ENCODE data around the gene TRERF1. TPM values are rescaled to one million over a fixed set of nuclear protein-coding genes. Genes with fewer than 3 reads are reported as not detected.

Gene TRERF1, protein sequence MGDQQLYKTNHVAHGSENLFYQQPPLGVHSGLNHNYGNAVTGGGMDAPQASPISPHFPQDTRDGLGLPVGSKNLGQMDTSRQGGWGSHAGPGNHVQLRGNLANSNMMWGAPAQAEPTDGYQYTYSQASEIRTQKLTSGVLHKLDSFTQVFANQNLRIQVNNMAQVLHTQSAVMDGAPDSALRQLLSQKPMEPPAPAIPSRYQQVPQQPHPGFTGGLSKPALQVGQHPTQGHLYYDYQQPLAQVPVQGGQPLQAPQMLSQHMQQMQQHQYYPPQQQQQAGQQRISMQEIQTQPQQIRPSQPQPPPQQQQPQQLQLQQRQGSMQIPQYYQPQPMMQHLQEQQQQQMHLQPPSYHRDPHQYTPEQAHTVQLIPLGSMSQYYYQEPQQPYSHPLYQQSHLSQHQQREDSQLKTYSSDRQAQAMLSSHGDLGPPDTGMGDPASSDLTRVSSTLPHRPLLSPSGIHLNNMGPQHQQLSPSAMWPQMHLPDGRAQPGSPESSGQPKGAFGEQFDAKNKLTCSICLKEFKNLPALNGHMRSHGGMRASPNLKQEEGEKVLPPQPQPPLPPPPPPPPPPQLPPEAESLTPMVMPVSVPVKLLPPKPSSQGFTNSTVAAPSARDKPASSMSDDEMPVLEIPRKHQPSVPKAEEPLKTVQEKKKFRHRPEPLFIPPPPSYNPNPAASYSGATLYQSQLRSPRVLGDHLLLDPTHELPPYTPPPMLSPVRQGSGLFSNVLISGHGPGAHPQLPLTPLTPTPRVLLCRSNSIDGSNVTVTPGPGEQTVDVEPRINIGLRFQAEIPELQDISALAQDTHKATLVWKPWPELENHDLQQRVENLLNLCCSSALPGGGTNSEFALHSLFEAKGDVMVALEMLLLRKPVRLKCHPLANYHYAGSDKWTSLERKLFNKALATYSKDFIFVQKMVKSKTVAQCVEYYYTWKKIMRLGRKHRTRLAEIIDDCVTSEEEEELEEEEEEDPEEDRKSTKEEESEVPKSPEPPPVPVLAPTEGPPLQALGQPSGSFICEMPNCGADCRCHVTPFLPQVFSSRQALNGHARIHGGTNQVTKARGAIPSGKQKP (N-terminal part only)
- 1 to 10 TPM; 3.3 to 4.9 (median 3.8) TPM for total RNA-seq

DNA sequence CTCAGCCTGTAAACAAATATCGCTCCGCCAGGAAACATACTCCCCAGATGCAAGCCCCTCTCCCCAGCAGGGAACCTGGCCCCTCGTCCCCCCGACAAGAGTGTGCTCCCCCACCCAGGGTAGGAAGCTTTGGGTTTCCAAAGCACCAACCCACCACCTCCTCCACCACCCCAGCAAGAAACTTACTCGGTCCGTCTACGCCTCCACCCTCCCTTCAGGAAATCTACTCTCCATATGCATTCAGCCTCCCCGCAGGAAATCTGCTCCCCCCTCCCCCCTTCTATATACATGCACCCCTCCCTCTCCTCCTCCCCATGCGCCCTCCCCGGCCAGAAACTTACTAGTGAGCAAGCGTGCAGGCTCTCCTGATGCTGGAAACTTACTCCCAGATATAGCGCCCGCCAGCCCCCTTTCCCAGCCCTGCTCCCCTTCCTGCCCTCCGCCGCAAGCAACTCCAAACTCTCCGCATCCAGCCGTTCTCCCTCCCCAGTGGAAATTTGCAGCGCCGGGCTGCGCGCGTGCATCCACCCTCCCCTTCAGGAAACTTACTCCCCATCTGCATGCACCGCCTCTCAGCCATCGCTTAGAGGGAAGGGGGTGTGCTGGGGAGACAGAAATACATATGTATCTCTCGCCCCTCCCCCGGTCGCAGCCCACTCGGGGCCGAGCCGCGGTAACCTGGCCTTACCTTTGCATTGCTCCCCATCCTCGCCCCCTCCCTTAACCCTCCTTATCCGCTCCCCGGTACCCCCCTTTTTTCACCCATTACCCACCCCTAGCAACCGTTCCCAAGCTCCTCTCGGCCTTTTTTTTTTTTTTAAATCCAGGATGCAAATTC lies at the start of gene TRERF1:
Gene TRERF1, minus strand, starts transcription at position 594 of the 838 bp plus-strand sequence. CDS start 182,336 bp downstream, outside the sequence.
- TF ChIP-seq, protein P1, sequence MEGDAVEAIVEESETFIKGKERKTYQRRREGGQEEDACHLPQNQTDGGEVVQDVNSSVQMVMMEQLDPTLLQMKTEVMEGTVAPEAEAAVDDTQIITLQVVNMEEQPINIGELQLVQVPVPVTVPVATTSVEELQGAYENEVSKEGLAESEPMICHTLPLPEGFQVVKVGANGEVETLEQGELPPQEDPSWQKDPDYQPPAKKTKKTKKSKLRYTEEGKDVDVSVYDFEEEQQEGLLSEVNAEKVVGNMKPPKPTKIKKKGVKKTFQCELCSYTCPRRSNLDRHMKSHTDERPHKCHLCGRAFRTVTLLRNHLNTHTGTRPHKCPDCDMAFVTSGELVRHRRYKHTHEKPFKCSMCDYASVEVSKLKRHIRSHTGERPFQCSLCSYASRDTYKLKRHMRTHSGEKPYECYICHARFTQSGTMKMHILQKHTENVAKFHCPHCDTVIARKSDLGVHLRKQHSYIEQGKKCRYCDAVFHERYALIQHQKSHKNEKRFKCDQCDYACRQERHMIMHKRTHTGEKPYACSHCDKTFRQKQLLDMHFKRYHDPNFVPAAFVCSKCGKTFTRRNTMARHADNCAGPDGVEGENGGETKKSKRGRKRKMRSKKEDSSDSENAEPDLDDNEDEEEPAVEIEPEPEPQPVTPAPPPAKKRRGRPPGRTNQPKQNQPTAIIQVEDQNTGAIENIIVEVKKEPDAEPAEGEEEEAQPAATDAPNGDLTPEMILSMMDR (IDR thresholded peaks at IDR 0.05; ENCODE audit: low read depth), result no peak

DNA sequence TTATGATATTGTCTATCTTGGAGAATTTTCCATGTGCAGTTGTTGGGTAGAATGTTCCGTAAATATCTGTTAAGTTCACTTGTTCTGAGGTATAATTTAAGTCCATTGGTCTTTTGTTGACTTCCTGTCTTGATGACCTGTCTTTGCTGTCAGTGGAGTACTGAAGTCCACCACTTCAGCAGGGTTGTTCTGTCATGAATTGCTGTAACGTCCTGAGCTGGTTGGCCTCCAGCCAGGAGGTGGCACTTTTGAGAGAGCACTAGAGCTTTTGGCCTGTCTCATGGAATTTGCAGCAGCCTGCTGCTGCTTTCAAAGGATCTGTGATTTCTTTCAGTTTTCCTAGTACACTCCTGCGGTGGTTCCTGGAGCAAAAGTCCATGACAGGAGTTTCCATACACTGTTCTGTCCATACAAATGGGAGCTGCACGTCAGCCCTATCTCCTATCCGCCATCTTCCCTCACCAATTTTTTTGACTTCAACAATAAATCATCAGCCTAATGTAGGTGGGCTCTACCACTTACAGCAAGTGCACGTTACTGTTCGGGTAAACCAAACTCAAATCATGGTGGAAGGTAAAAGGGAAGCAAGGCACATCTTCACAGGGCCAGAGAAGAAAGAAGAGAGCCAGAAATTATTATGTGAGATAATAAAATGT lies 46.9 kb upstream of the TRERF1 start:
- TF ChIP-seq, protein P1 (IDR thresholded peaks at IDR 0.05; ENCODE audit: low read depth), result no peak

DNA sequence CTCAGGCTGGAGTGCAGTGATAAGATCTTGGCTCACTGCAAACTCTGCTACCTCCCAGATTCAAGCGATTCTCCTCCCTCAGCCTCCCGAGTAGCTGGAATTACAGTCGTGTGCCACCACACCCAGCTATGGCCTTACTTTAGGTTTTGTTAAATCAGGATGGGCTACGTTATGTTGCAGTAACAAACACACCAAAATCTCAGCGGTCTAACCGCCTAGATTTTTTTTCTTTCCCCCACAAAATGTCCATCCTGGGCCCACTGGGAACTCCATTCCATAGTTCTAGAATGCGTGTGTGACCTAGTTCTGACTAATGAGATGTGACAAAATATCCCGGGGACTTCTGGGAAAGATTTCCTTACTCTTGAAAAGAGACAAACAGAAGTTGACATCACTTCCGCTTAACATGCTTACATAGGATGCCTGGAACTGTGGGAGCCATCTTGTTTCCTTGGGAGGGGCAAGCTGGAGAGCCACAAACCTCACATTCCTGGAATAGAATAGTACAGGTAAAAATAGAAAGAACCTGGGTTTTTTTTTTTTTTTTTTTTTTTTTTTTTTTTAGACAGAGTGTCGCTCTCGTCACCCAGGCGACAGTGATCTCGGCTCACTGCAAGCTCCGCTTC lies 42.3 kb upstream of the TRERF1 start:
- TF ChIP-seq, protein P1 (IDR thresholded peaks at IDR 0.05; ENCODE audit: low read depth), result no peak

DNA sequence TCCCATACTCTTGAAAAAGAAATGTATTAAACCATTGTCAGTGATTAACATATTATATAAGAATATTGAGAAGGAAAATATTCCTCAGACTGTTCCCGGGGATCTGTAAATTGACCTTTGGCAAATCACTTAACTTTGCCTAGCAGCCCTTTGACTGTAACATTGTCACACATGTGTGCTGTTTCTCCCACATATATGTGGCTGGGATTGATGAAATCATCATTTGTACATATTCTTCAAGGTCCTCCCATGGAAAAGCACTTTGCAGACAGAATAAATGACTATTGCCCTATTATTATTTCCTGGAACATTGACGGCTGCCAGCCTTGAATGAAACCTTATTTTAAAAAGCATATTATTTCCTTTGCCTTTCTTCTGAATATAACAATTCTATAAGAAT lies 36.4 kb upstream of the TRERF1 start:
- TF ChIP-seq, protein P1 (IDR thresholded peaks at IDR 0.05; ENCODE audit: low read depth), result no peak

DNA sequence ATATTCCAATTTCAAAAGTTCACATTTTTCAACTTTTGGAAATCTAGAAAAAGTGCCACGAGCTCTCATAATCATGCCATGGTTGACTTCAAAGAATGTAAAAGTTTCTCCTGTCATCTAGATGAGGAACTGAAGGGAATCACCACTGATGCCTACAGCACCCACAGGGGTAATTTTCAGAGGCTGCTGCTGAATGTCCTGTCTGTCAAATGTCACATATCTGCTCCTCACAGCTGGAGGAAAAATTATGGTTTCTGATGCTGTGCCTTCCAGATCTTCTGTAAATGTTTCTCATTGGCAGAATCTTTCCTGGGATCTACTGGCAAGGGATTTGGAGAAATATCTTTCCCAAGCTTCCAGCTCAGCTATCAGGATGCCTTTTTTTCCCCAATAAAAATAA lies 32.5 kb upstream of the TRERF1 start:
- TF ChIP-seq, protein P1 (IDR thresholded peaks at IDR 0.05; ENCODE audit: low read depth), result no peak

DNA sequence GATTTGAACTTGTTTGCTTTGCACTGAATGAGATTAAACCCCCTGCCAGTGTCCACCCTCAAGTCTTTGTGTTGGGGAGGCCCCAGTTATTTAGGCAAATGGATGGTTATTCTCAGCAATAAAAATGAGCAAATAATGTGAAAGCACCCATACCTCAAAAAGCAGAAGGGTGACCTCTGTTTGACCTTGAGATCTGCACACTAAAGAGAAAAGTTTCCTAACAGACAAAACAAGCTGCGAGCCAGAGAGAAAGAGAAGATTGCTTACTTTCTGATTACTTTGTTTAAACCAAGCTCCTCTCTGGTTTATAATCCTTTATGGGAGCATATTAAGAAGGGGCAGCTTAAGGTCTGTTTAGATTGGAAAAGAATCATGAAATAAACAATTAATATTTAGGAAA lies 30.4 kb upstream of the TRERF1 start:
- TF ChIP-seq, protein P1 (IDR thresholded peaks at IDR 0.05; ENCODE audit: low read depth), result no peak

Data from subcutaneous adipose tissue (tissue), 4 donors.